ENCODE results near the gene SCAF4. TPM values are rescaled to one million over a fixed set of nuclear protein-coding genes. Genes with fewer than 3 reads are reported as not detected.

The SCAF4 gene
- total and polyA plus RNA-seq, 2 donors (not counting 3 experiments of a cell fraction or from before 2014, with no cell fraction given) = 12.2 to 41.2 TPM

- H3K9me1 ChIP-seq (replicated peaks; ENCODE audit: control insufficient read depth, extremely low read depth, insufficient read depth, low read length) = no peaks in the 10 kb centered on the region
- no TSS peak for BruUV-seq (replicated peaks)
- no peak for FAIRE-seq
- DNase-seq (ENCODE audit: low read depth, low spot score) = no peak
- intact Hi-C loops (cut with micrococcal nuclease) (loop anchor here (5.0 kb wide), 1 partner anchor 809 kb away; no protein-coding TSS in a partner anchor), dilution Hi-C loops (cut with MboI; ENCODE audit: extremely low pct_ligation_motif_present, low sequenced_read_pairs) (no loop called here)
- H3K36me3 ChIP-seq (ENCODE audit: control insufficient read depth in 2 of 2, extremely low read depth in 1 of 2, insufficient read depth in 2 of 2, low read length in 2 of 2) = no peaks in the 10 kb centered on the region
- H3K9ac ChIP-seq (replicated peaks; ENCODE audit: extremely low read depth, insufficient read depth, low read length) = no peak overlapping the region
- H3K4me1 ChIP-seq (ENCODE audit: control insufficient read depth, extremely low read depth, insufficient read depth, low read length) = peaks cover 28% of the 10 kb centered on the region
- H3K27me3 ChIP-seq (ENCODE audit: control insufficient read depth in 2 of 2, insufficient read depth in 2 of 2, low read length in 2 of 2) = no peaks in the 10 kb centered on the region
- ChIA-PET CTCF (no interaction called here), POLR2A (no interaction called here)
- no peak for TF ChIP-seq EZH2 (IDR thresholded peaks at IDR 0.05; ENCODE audit: borderline replicate concordance, low read depth, low read length, severe bottlenecking)
- H3K4me3 ChIP-seq (replicated peaks in 1 of 3; ENCODE audit: insufficient read depth in 1 of 3, low read depth in 1 of 3, low read length in 3 of 3) = no peak overlapping the region
- H4K20me1 ChIP-seq (replicated peaks; ENCODE audit: control insufficient read depth, extremely low read depth, insufficient read depth, low read length) = peaks cover 13% of the 10 kb centered on the region
- no peak overlapping the region for H2AFZ ChIP-seq (ENCODE audit: low read depth, low read length)
- no peaks in the 10 kb centered on the region for H3K9me3 ChIP-seq (replicated peaks; ENCODE audit: control insufficient read depth, insufficient read depth, low read length)
- H3K79me2 ChIP-seq (ENCODE audit: control insufficient read depth, insufficient read depth, low read length) = peaks cover 32% of the 10 kb centered on the region
- H3K27ac ChIP-seq (ENCODE audit: insufficient read depth, low read depth, low read length) = no peak overlapping the region
- no peak overlapping the region for H3K4me2 ChIP-seq (ENCODE audit: insufficient read depth, low read length)
Observed at GRCh38 chr21:31733551-31734149, 1.7 kb upstream of the SCAF4 start.

GRCh38 chr21:31732597-31733550 is 956 bp upstream of the SCAF4 start:
- Histone ChIP-seq H4K20me1 (replicated peaks; ENCODE audit: control insufficient read depth, extremely low read depth, insufficient read depth, low read length) (peaks cover 13% of the 10 kb centered on the region), H3K4me3 (replicated peaks in 1 of 3; ENCODE audit: insufficient read depth in 1 of 3, low read depth in 1 of 3, low read length in 3 of 3) (peak overlapping the region; percentile 25 to 72 (median 52)), H3K4me1 (ENCODE audit: control insufficient read depth, extremely low read depth, insufficient read depth, low read length) (peaks cover 28% of the 10 kb centered on the region), H3K36me3 (ENCODE audit: control insufficient read depth in 2 of 2, extremely low read depth in 1 of 2, insufficient read depth in 2 of 2, low read length in 2 of 2) (no peaks in the 10 kb centered on the region), H2AFZ (ENCODE audit: low read depth, low read length) (peak overlapping the region; percentile 78), H3K4me2 (ENCODE audit: insufficient read depth, low read length) (peak overlapping the region; percentile 79), H3K27ac (ENCODE audit: insufficient read depth, low read depth, low read length) (peak overlapping the region; percentile 60), H3K27me3 (ENCODE audit: control insufficient read depth in 2 of 2, insufficient read depth in 2 of 2, low read length in 2 of 2) (no peaks in the 10 kb centered on the region), H3K9me1 (replicated peaks; ENCODE audit: control insufficient read depth, extremely low read depth, insufficient read depth, low read length) (no peaks in the 10 kb centered on the region), H3K9ac (replicated peaks; ENCODE audit: extremely low read depth, insufficient read depth, low read length) (peak overlapping the region; percentile 78), H3K9me3 (replicated peaks; ENCODE audit: control insufficient read depth, insufficient read depth, low read length) (no peaks in the 10 kb centered on the region), H3K79me2 (ENCODE audit: control insufficient read depth, insufficient read depth, low read length) (peaks cover 40% of the 10 kb centered on the region)
- ChIA-PET POLR2A (no interaction called here), CTCF (no interaction called here)
- dilution Hi-C loops (cut with MboI; ENCODE audit: extremely low pct_ligation_motif_present, low sequenced_read_pairs) (no loop called here), intact Hi-C loops (cut with micrococcal nuclease) (loop anchor here (5.0 kb wide), 1 partner anchor 809 kb away; no protein-coding TSS in a partner anchor)
- DNase-seq (ENCODE audit: low read depth, low spot score) = no peak
- TF ChIP-seq JUN (IDR thresholded peaks at IDR 0.05; ENCODE audit: borderline replicate concordance, insufficient read depth, insufficient read length, low read depth) (no peak), FOS (IDR thresholded peaks at IDR 0.05; ENCODE audit: borderline replicate concordance, insufficient read depth, low read length) (no peak), POLR2A (IDR thresholded peaks at IDR 0.05; ENCODE audit: low read depth, low read length) (no peak), MYC (IDR thresholded peaks at IDR 0.05; ENCODE audit: low read depth, low read length) (no peak), POLR2AphosphoS5 (IDR thresholded peaks at IDR 0.05; ENCODE audit: insufficient read depth, low read depth, low read length) (no peak), CTCF (IDR thresholded peaks at IDR 0.05; ENCODE audit: extremely low read depth in 1 of 2, insufficient read depth in 1 of 2, low read depth in 1 of 2, low read length in 2 of 2) (no peak), MAX (IDR thresholded peaks at IDR 0.05; ENCODE audit: insufficient read depth, insufficient read length) (no peak), EZH2 (IDR thresholded peaks at IDR 0.05; ENCODE audit: borderline replicate concordance, low read depth, low read length, severe bottlenecking) (no peak), GATA2 (IDR thresholded peaks at IDR 0.05; ENCODE audit: insufficient read depth, insufficient read length, low read depth, low read length) (no peak)
- BruUV-seq (replicated peaks) = TSS peak; percentile 77
- FAIRE-seq = peak; percentile 82

Data from endothelial cell of umbilical vein (primary cell).